OCI-LY1 (cell line): Measurements from ENCODE around the gene NR6A1.

ENCODE experiments used
- EZH2 ChIP-seq: fragments of 200-600 bp; sonication (generic), shearing (Covaris generic); IDR thresholded peaks from 2 replicates; pipeline ENCODE4 v1.8.0; 2017; ENCODE audit warnings: borderline replicate concordance, mixed run types, mild to moderate bottlenecking, antibody characterized with exemption, low read length, moderate library complexity, mixed read lengths
- TF ChIP-seq, protein P1 (sequence below): fragments of 200-600 bp; sonication (generic), shearing (Covaris generic); IDR thresholded peaks from 2 replicates; pipeline ENCODE4 v1.5.1; 2017; ENCODE audit warnings: mild to moderate bottlenecking, antibody characterized with exemption, low read length, moderate library complexity, mixed read lengths

DNA sequence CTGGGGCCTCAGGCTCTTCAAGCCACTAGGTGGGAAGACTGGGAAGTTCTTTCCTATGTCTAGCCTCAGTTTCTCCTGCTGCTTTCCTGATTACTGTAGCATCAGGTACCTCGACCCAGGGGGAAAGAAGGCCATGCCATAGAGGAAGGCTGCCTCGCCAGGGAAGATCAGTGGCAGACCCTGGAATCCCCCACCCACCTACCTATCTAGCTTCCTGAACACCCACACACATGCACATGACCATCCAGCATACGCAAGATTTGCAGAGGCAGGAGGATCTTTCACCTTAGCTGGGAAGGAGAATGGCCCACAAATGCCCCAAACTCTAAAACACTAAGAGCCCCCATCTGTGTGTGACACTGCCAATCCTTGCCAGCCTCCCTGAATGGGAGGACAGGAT lies 271.9 kb downstream of the NR6A1 start:
- TF ChIP-seq, protein P1, sequence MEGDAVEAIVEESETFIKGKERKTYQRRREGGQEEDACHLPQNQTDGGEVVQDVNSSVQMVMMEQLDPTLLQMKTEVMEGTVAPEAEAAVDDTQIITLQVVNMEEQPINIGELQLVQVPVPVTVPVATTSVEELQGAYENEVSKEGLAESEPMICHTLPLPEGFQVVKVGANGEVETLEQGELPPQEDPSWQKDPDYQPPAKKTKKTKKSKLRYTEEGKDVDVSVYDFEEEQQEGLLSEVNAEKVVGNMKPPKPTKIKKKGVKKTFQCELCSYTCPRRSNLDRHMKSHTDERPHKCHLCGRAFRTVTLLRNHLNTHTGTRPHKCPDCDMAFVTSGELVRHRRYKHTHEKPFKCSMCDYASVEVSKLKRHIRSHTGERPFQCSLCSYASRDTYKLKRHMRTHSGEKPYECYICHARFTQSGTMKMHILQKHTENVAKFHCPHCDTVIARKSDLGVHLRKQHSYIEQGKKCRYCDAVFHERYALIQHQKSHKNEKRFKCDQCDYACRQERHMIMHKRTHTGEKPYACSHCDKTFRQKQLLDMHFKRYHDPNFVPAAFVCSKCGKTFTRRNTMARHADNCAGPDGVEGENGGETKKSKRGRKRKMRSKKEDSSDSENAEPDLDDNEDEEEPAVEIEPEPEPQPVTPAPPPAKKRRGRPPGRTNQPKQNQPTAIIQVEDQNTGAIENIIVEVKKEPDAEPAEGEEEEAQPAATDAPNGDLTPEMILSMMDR = no peak
- no peak for TF ChIP-seq EZH2
